ENCODE results near the gene SCUBE3. TPM values are rescaled to one million over a fixed set of nuclear protein-coding genes. Genes with fewer than 3 reads are reported as not detected.

The SCUBE3 gene
- total and polyA plus RNA-seq, 2 of the 13 experiments (the other 11 are each of a cell fraction or from before 2014, with no cell fraction given): not detected

- TF ChIP-seq ZKSCAN8 (CRISPR knock-in tag; IDR thresholded peaks at IDR 0.05; ENCODE audit: borderline replicate concordance) (no peak), GABPB1 (CRISPR knock-in tag; IDR thresholded peaks at IDR 0.05) (no peak), ASH2L (IDR thresholded peaks at IDR 0.05; ENCODE audit: insufficient read length, low read depth, low read length) (no peak), ZFY (CRISPR knock-in tag; IDR thresholded peaks at IDR 0.05) (no peak), ZNF33A (CRISPR knock-in tag; IDR thresholded peaks at IDR 0.05; ENCODE audit: borderline replicate concordance) (no peak), ZNF207 (IDR thresholded peaks at IDR 0.05; ENCODE audit: borderline replicate concordance) (no peak), ZNF225 (CRISPR knock-in tag; IDR thresholded peaks at IDR 0.05) (no peak), KLF15 (CRISPR knock-in tag; IDR thresholded peaks at IDR 0.05; ENCODE audit: borderline replicate concordance) (no peak), ZNF772 (CRISPR knock-in tag; IDR thresholded peaks at IDR 0.05) (no peak), ZNF816 (CRISPR knock-in tag; IDR thresholded peaks at IDR 0.05; ENCODE audit: borderline replicate concordance) (no peak), NR2F6 (IDR thresholded peaks at IDR 0.05) (no peak), NR2F6 (CRISPR knock-in tag; IDR thresholded peaks at IDR 0.05) (peak; percentile 19; the same call in 1 of the 2 replicates), KDM1A (CRISPR knock-in tag; IDR thresholded peaks at IDR 0.05) (no peak), FOXA1 (IDR thresholded peaks at IDR 0.05) (no peak), FOXA1 (CRISPR knock-in tag; IDR thresholded peaks at IDR 0.05) (peak; percentile 83), ATF6 (CRISPR knock-in tag; conservative IDR thresholded peaks at IDR 0.05) (no peak), SUZ12 (IDR thresholded peaks at IDR 0.05; ENCODE audit: low read depth, low read length) (no peak), TCF7L2 (IDR thresholded peaks at IDR 0.05; ENCODE audit: low read depth, low read length) (no peak), ZNF577 (CRISPR knock-in tag; IDR thresholded peaks at IDR 0.05; ENCODE audit: borderline replicate concordance, low read depth) (no peak), ZBTB20 (CRISPR knock-in tag; IDR thresholded peaks at IDR 0.05; ENCODE audit: borderline replicate concordance, low read depth) (no peak), RFX5 (IDR thresholded peaks at IDR 0.05; ENCODE audit: low read depth, low read length) (no peak), KAT8 (CRISPR knock-in tag; IDR thresholded peaks at IDR 0.05) (no peak), CEBPG (CRISPR knock-in tag; IDR thresholded peaks at IDR 0.05) (peak; percentile 90), NFYB (CRISPR knock-in tag; IDR thresholded peaks at IDR 0.05) (no peak), ZNF746 (CRISPR knock-in tag; IDR thresholded peaks at IDR 0.05) (0 out of 2 replicates have a peak, but pooled peaks have one; percentile 18), ATRX (CRISPR knock-in tag; IDR thresholded peaks at IDR 0.05; ENCODE audit: borderline replicate concordance) (no peak), ZBTB43 (CRISPR knock-in tag; conservative IDR thresholded peaks at IDR 0.05) (no peak), ZNF589 (CRISPR knock-in tag; conservative IDR thresholded peaks at IDR 0.05) (no peak), ZNF710 (CRISPR knock-in tag; IDR thresholded peaks at IDR 0.05; ENCODE audit: borderline replicate concordance) (no peak), ZNF605 (CRISPR knock-in tag; IDR thresholded peaks at IDR 0.05) (no peak), RFX3 (CRISPR knock-in tag; IDR thresholded peaks at IDR 0.05) (no peak)
These were observed 28.5 kb upstream of the SCUBE3 start (continued) for GRCh38 chr6:35185302-35185681.
